ENCODE data around the gene SVOP. TPM values are rescaled to one million over a fixed set of nuclear protein-coding genes. Genes with fewer than 3 reads are reported as not detected.
"Not testable (repeated sequence)": the region's sequence is repeated elsewhere in the genome, so short reads cannot be mapped to it uniquely, and the experiment has no call there.

Gene SVOP
- total RNA-seq, 1 donor from 2014 or later, result 2.6 TPM

GRCh38 chr12:109009766-109010165, 11.1 kb downstream of the SVOP start:
- H3K36me3 ChIP-seq, result no peaks in the 10 kb centered on the region
- H3K27me3 ChIP-seq (ENCODE audit: low read depth), result peaks cover 7% of the 10 kb centered on the region
- no peak for TF ChIP-seq CTCF (IDR thresholded peaks at IDR 0.05; ENCODE audit: borderline replicate concordance)
- H3K27ac ChIP-seq (replicated peaks), result no peak overlapping the region
- no peaks in the 10 kb centered on the region for H3K4me1 ChIP-seq
- intact Hi-C loops (cut with micrococcal nuclease), result no loop called here
- DNase-seq, result no peak
- no peak overlapping the region for H3K4me3 ChIP-seq
- H3K9me3 ChIP-seq (replicated peaks), result no peaks in the 10 kb centered on the region

GRCh38 chr12:109004017-109004416, 16.9 kb downstream of the SVOP start:
- H3K9me3 ChIP-seq (replicated peaks), result no peaks in the 10 kb centered on the region
- no peak for DNase-seq
- TF ChIP-seq CTCF (IDR thresholded peaks at IDR 0.05; ENCODE audit: borderline replicate concordance), result no peak
- intact Hi-C loops (cut with micrococcal nuclease), result no loop called here
- H3K4me1 ChIP-seq, result no peaks in the 10 kb centered on the region
- H3K36me3 ChIP-seq, result no peaks in the 10 kb centered on the region
- peaks cover 10% of the 10 kb centered on the region for H3K27me3 ChIP-seq (ENCODE audit: low read depth)
- H3K27ac ChIP-seq (replicated peaks), result no peak overlapping the region
- H3K4me3 ChIP-seq, result no peak overlapping the region

GRCh38 chr12:108996320-108996719, 24.5 kb downstream of the SVOP start:
- peaks cover 5% of the 10 kb centered on the region for H3K9me3 ChIP-seq (replicated peaks)
- H3K27me3 ChIP-seq (ENCODE audit: low read depth), result no peaks in the 10 kb centered on the region
- no peaks in the 10 kb centered on the region for H3K4me1 ChIP-seq
- no peaks in the 10 kb centered on the region for H3K36me3 ChIP-seq
- no peak overlapping the region for H3K27ac ChIP-seq (replicated peaks)
- no peak overlapping the region for H3K4me3 ChIP-seq
- intact Hi-C loops (cut with micrococcal nuclease), result no loop called here
- no peak for DNase-seq
- no peak for TF ChIP-seq CTCF (IDR thresholded peaks at IDR 0.05; ENCODE audit: borderline replicate concordance)

- intact Hi-C loops (cut with micrococcal nuclease), result no loop called here
- DNase-seq, result no peak
Observed at GRCh38 chr12:108995370-108995992, 25.4 kb downstream of the SVOP start.

GRCh38 chr12:108990103-108990502, 30.8 kb downstream of the SVOP start:
- H3K4me3 ChIP-seq; H3K27ac ChIP-seq (replicated peaks); H3K4me1 ChIP-seq; intact Hi-C loops (cut with micrococcal nuclease); H3K36me3 ChIP-seq; DNase-seq; H3K27me3 ChIP-seq (ENCODE audit: low read depth); H3K9me3 ChIP-seq (replicated peaks): not testable (repeated sequence)

More at GRCh38 chr12:108995370-108995992, 25.4 kb downstream of the SVOP start:
- Histone ChIP-seq H3K36me3 (no peaks in the 10 kb centered on the region), H3K27ac (replicated peaks) (no peak overlapping the region), H3K4me1 (no peaks in the 10 kb centered on the region), H3K27me3 (ENCODE audit: low read depth) (no peaks in the 10 kb centered on the region), H3K4me3 (no peak overlapping the region), H3K9me3 (replicated peaks) (peaks cover 5% of the 10 kb centered on the region)
- no peak for TF ChIP-seq CTCF (IDR thresholded peaks at IDR 0.05; ENCODE audit: borderline replicate concordance)

GRCh38 chr12:108989376-108989775, 31.5 kb downstream of the SVOP start:
- DNase-seq, result no peak
- intact Hi-C loops (cut with micrococcal nuclease), result no loop called here
- no peaks in the 10 kb centered on the region for H3K27me3 ChIP-seq (ENCODE audit: low read depth)
- no peaks in the 10 kb centered on the region for H3K4me1 ChIP-seq
- no peak for TF ChIP-seq CTCF (IDR thresholded peaks at IDR 0.05; ENCODE audit: borderline replicate concordance)
- no peak overlapping the region for H3K27ac ChIP-seq (replicated peaks)
- no peak overlapping the region for H3K4me3 ChIP-seq
- H3K9me3 ChIP-seq (replicated peaks), result no peaks in the 10 kb centered on the region
- H3K36me3 ChIP-seq, result no peaks in the 10 kb centered on the region
